ENCODE results near the gene API5.
A peak's percentile ranks its signal among the peaks of the same experiment; 100 is the strongest.

API5 gene

GRCh38 chr11:43366677-43367076, 54.9 kb downstream of the API5 start:
- TF ChIP-seq EZH2phosphoT487 (IDR thresholded peaks at IDR 0.05; ENCODE audit: borderline replicate concordance) (no peak), CTCF (conservative IDR thresholded peaks at IDR 0.05; ENCODE audit: low read length) (no peak)
- Histone ChIP-seq H3K4me1 (ENCODE audit: insufficient read depth, low read length, poor library complexity, severe bottlenecking) (peaks cover 13% of the 10 kb centered on the region), H3K9me3 (ENCODE audit: insufficient read depth, low read depth, low read length) (no peaks in the 10 kb centered on the region), H3K9ac (ENCODE audit: low read depth, low read length, poor library complexity, severe bottlenecking) (no peak overlapping the region), H4K20me1 (ENCODE audit: insufficient read depth, low read length, poor library complexity, severe bottlenecking) (peaks cover 81% of the 10 kb centered on the region), H3K27me3 (ENCODE audit: insufficient read depth, low read length, poor library complexity, severe bottlenecking) (no peaks in the 10 kb centered on the region), H2AFZ (ENCODE audit: low read length) (no peak overlapping the region), H3K9me2 (replicated peaks; ENCODE audit: low read depth, low read length) (no peaks in the 10 kb centered on the region), H3K4me3 (ENCODE audit: low read length, poor library complexity, severe bottlenecking) (no peak overlapping the region), H3K79me2 (ENCODE audit: insufficient read depth, low read length) (peaks cover 97% of the 10 kb centered on the region), H3K4me2 (ENCODE audit: low read depth, low read length, poor library complexity, severe bottlenecking) (no peak overlapping the region), H3K36me3 (ENCODE audit: insufficient read depth, low read length) (peaks cover 7% of the 10 kb centered on the region; the same call in 1 of the 2 replicates), H3F3A (ENCODE audit: low read depth) (no peaks in the 10 kb centered on the region)

- Histone ChIP-seq H4K20me1 (ENCODE audit: insufficient read depth, low read length, poor library complexity, severe bottlenecking) (peaks cover 72% of the 10 kb centered on the region), H3K4me3 (ENCODE audit: low read length, poor library complexity, severe bottlenecking) (no peak overlapping the region), H3K9ac (ENCODE audit: low read depth, low read length, poor library complexity, severe bottlenecking) (no peak overlapping the region), H2AFZ (ENCODE audit: low read length) (no peak overlapping the region), H3K4me2 (ENCODE audit: low read depth, low read length, poor library complexity, severe bottlenecking) (peak overlapping the region; percentile 6), H3F3A (ENCODE audit: low read depth) (no peaks in the 10 kb centered on the region), H3K36me3 (ENCODE audit: insufficient read depth, low read length) (peaks cover 11% of the 10 kb centered on the region; the same call in 1 of the 2 replicates), H3K9me3 (ENCODE audit: insufficient read depth, low read depth, low read length) (no peaks in the 10 kb centered on the region), H3K27me3 (ENCODE audit: insufficient read depth, low read length, poor library complexity, severe bottlenecking) (no peaks in the 10 kb centered on the region), H3K4me1 (ENCODE audit: insufficient read depth, low read length, poor library complexity, severe bottlenecking) (peaks cover 9% of the 10 kb centered on the region), H3K9me2 (replicated peaks; ENCODE audit: low read depth, low read length) (no peaks in the 10 kb centered on the region), H3K79me2 (ENCODE audit: insufficient read depth, low read length) (peaks cover 92% of the 10 kb centered on the region)
- TF ChIP-seq CTCF (conservative IDR thresholded peaks at IDR 0.05; ENCODE audit: low read length) (no peak), EZH2phosphoT487 (IDR thresholded peaks at IDR 0.05; ENCODE audit: borderline replicate concordance) (no peak)
Observed at GRCh38 chr11:43367382-43368178, 55.8 kb downstream of the API5 start.

GRCh38 chr11:43376065-43376464, 64.3 kb downstream of the API5 start:
- Histone ChIP-seq H3K36me3 (ENCODE audit: insufficient read depth, low read length) (peaks cover 36% of the 10 kb centered on the region; the same call in 1 of the 2 replicates), H3K9me3 (ENCODE audit: insufficient read depth, low read depth, low read length) (no peaks in the 10 kb centered on the region), H3K9me2 (replicated peaks; ENCODE audit: low read depth, low read length) (no peaks in the 10 kb centered on the region), H3K27me3 (ENCODE audit: insufficient read depth, low read length, poor library complexity, severe bottlenecking) (no peaks in the 10 kb centered on the region), H3K4me2 (ENCODE audit: low read depth, low read length, poor library complexity, severe bottlenecking) (no peak overlapping the region), H3K4me1 (ENCODE audit: insufficient read depth, low read length, poor library complexity, severe bottlenecking) (no peaks in the 10 kb centered on the region), H3F3A (ENCODE audit: low read depth) (no peaks in the 10 kb centered on the region), H4K20me1 (ENCODE audit: insufficient read depth, low read length, poor library complexity, severe bottlenecking) (peaks cover 30% of the 10 kb centered on the region), H2AFZ (ENCODE audit: low read length) (no peak overlapping the region), H3K4me3 (ENCODE audit: low read length, poor library complexity, severe bottlenecking) (no peak overlapping the region), H3K9ac (ENCODE audit: low read depth, low read length, poor library complexity, severe bottlenecking) (no peak overlapping the region), H3K79me2 (ENCODE audit: insufficient read depth, low read length) (peaks cover 68% of the 10 kb centered on the region)
- no peak for TF ChIP-seq EZH2phosphoT487 (IDR thresholded peaks at IDR 0.05; ENCODE audit: borderline replicate concordance)
- no peak for TF ChIP-seq CTCF (conservative IDR thresholded peaks at IDR 0.05; ENCODE audit: low read length)
